Cerebellar cortex (tissue), 1 donor: ENCODE measurements around the gene SERPINB7.

ENCODE experiments used
- DNase-seq: peaks from one replicate; pipeline ENCODE4 v3.0.0-alpha.2; 2015; ENCODE audit warnings: low spot score

Gene SERPINB7

GRCh38 chr18:63850020-63850419, 74.8 kb downstream of the SERPINB7 start:
- peak; percentile 5 for DNase-seq

GRCh38 chr18:63850636-63851035, 75.4 kb downstream of the SERPINB7 start:
- no peak for DNase-seq
